Stomach (tissue), 9 donors: ENCODE results near the gene RANBP6. TPM values are rescaled to one million over a fixed set of nuclear protein-coding genes. Genes with fewer than 3 reads are reported as not detected.
A peak's percentile ranks its signal among the peaks of the same experiment; 100 is the strongest.

Experiments used
- DNase-seq, 2 donors: peaks; one replicate each; pipeline versions ENCODE4 v3.0.0 to v3.0.0-alpha.2; 2013 to 2019
- H3K27ac ChIP-seq, 5 donors: fragments of 200-600 bp in 4 of 5; sonication (generic) in 4 of 5; one replicate each; pipeline ENCODE4 v1.5.1; 2013 to 2019; ENCODE audit warnings: mild to moderate bottlenecking in 1 of 5, moderate library complexity in 1 of 5
- H3K27me3 ChIP-seq, 3 donors: fragments of 200-600 bp; sonication (generic); one replicate each; pipeline ENCODE4 v1.5.1; 2017 to 2019; ENCODE audit warnings: mixed run types in 1 of 3
- H3K36me3 ChIP-seq, 4 donors: fragments of 200-600 bp; sonication (generic); 1 replicate in 3 of 4; 2 replicates in 1 of 4; pipeline ENCODE4 v1.5.1; 2016 to 2019
- H3K4me1 ChIP-seq, 4 donors: fragments of 200-600 bp; sonication (generic); one replicate each; pipeline ENCODE4 v1.5.1; 2016 to 2019
- H3K4me3 ChIP-seq, 4 donors: fragments of 200-600 bp; sonication (generic) in 3 of 4; one replicate each; pipeline ENCODE4 v1.5.1; 2016 to 2019; ENCODE audit warnings: mild to moderate bottlenecking in 1 of 4
- H3K9me3 ChIP-seq, 4 donors: fragments of 200-600 bp; sonication (generic); one replicate each; pipeline ENCODE4 v1.5.1; 2016 to 2019
- CTCF ChIP-seq, 7 experiments: fragments of 450-650 bp in 4 of 7; fragments of 200-600 bp in 3 of 7; sonication (generic) in 3 of 7; IDR thresholded peaks; one replicate each; pipeline ENCODE4 v1.5.1; 2016 to 2019; ENCODE audit warnings: antibody characterized with exemption in 7 of 7, control low read depth in 2 of 7, mild to moderate bottlenecking in 1 of 7
- EP300 ChIP-seq: sonication (generic); formaldehyde crosslinking; IDR thresholded peaks from one replicate; pipeline ENCODE4 v1.6.1; 2017; ENCODE audit warnings: antibody characterized with exemption
- POLR2A ChIP-seq, 4 donors: fragments of 450-650 bp; IDR thresholded peaks; one replicate each; pipeline ENCODE4 v1.6.1; 2016; ENCODE audit warnings: antibody characterized with exemption in 4 of 4, control low read depth in 2 of 4, mild to moderate bottlenecking in 1 of 4, moderate library complexity in 1 of 4
- POLR2AphosphoS5 ChIP-seq, 3 donors: sonication (generic); formaldehyde crosslinking; IDR thresholded peaks; one replicate each; pipeline ENCODE4 v1.6.1; 2016; ENCODE audit warnings: antibody characterized with exemption in 3 of 3
- WGBS, 5 donors: extraction: QIAGEN DNeasy Blood & Tissue Kit in 3 of 5; methylation state at CpG; one replicate each; pipeline versions ENCODE4 v1.1.5 to v1.1.7; 2013 to 2018; 5-methylcytosine and 5-hydroxymethylcytosine counted together
- intact Hi-C: fragments of 100-400 bp; cut with DNase I; formaldehyde crosslinking; loops from one replicate; pipeline ENCODE4 v1.15.1; 2023; ENCODE audit warnings: low total_unique reads
- polyA plus RNA-seq, 3 donors: library from polyadenylated mRNA; stranded (reverse); fragments of 200-250 nt; gene quantifications; one replicate each; pipeline ENCODE4 v1.2.3, GENCODE V29; 2013
- small RNA-seq, 4 donors: library from RNA; depleted of rRNA; stranded (forward); fragments of <200 nt; gene quantifications; one replicate each; pipeline ENCODE3, GENCODE V24; 2016
- total RNA-seq, 5 donors: library from RNA; depleted of rRNA; stranded (reverse); fragments of >200 nt; gene quantifications; one replicate each; pipeline versions ENCODE4 v1.1.0 to v1.2.3, GENCODE V29; 2014 to 2016
- donor health status: healthy with polysubstance abuse.
- donor health status: Bipolar disorder and iron deficiency.
- donor health status: healthy.

RANBP6 gene
- total and polyA plus RNA-seq, 8 donors: 1.7 to 34.8 (median 5.4) TPM

GRCh38 chr9:5976674-5977397, 38.6 kb downstream of the RANBP6 start:
- peaks cover 0 to 32% (median 17%) of the 10 kb centered on the region in 4 donors for H3K4me1 ChIP-seq
- peak overlapping the region in 2 of 5 donors; percentile 7 to 70 for H3K27ac ChIP-seq
- H3K9me3 ChIP-seq: no peaks in the 10 kb centered on the region
- H3K4me3 ChIP-seq: no peak overlapping the region
- no peaks in the 10 kb centered on the region for H3K27me3 ChIP-seq
- no peak for TF ChIP-seq EP300
- TF ChIP-seq CTCF (IDR thresholded peaks at IDR 0.05): no peak
- TF ChIP-seq POLR2AphosphoS5 (IDR thresholded peaks at IDR 0.05): no peak
- TF ChIP-seq POLR2A (IDR thresholded peaks at IDR 0.05): no peak
- peaks cover 2 to 24% (median 22%) of the 10 kb centered on the region in 4 donors for H3K36me3 ChIP-seq
- WGBS, 5 donors: 51 to 70% (median 60%) methylated on average over 2 of the region's 2 CpGs
- intact Hi-C loops: no loop called here
- DNase-seq: no peak

- Histone ChIP-seq H3K27me3 (no peaks in the 10 kb centered on the region), H3K36me3 (peaks cover 2 to 51% (median 42%) of the 10 kb centered on the region in 4 donors), H3K9me3 (no peaks in the 10 kb centered on the region), H3K4me1 (peaks cover 0 to 13% (median 2%) of the 10 kb centered on the region in 4 donors), H3K27ac (no peak overlapping the region), H3K4me3 (no peak overlapping the region)
- no peak for DNase-seq
- intact Hi-C loops: no loop called here
- no peak for TF ChIP-seq POLR2AphosphoS5 (IDR thresholded peaks at IDR 0.05)
- no peak for TF ChIP-seq EP300
- no peak for TF ChIP-seq CTCF (IDR thresholded peaks at IDR 0.05)
- TF ChIP-seq POLR2A (IDR thresholded peaks at IDR 0.05): no peak
These were observed 43.7 kb downstream of the RANBP6 start for GRCh38 chr9:5971740-5972139.

Small RNAs within 50 kb of the gene (small RNA-seq; reads per million reads assigned to genes)
- gene MIR4665: 0 reads per million in 4 donors

Other genes starting within 250 kb of the RANBP6 start
- gene ERMP1, start 182.5 kb downstream of the RANBP6 start, total RNA-seq: 10 to 100 TPM; 15.6 to 32.1 (median 18.0) TPM
- 1 to 10 TPM; 2.0 to 7.1 (median 3.9) TPM for gene ERMP1, start 182.5 kb downstream of the RANBP6 start, polyA plus RNA-seq
- not detected for gene MLANA, start 124.7 kb downstream of the RANBP6 start, total RNA-seq
- gene MLANA, start 124.7 kb downstream of the RANBP6 start, polyA plus RNA-seq: not detected
- gene IL33, start 200.2 kb upstream of the RANBP6 start, total RNA-seq: 100 to 1,000 TPM in 1 of 5 donors, 10 to 100 TPM in 3, 1 to 10 TPM in 1; 2.9 to 189 (median 25.9) TPM
- 10 to 100 TPM; 19.5 to 47.5 (median 27.6) TPM for gene IL33, start 200.2 kb upstream of the RANBP6 start, polyA plus RNA-seq